Neural cell (in vitro differentiated cells): Measurements from ENCODE around the gene FRMD1. TPM values are rescaled to one million over a fixed set of nuclear protein-coding genes. Genes with fewer than 3 reads are reported as not detected.

ENCODE experiments used
- H2AFZ ChIP-seq: fragments of 200-600, 300-800 bp; sonication (generic), shearing (Covaris generic); 2 replicates; pipeline ENCODE4 v1.6.0; 2014; ENCODE audit warnings: low read depth, mild to moderate bottlenecking, antibody characterized with exemption, low read length, moderate library complexity
- H3F3A ChIP-seq: fragments of 200-600 bp; shearing (Covaris generic); 2 replicates; pipeline ENCODE4 v1.6.1; 2016; ENCODE audit warnings: mild to moderate bottlenecking, moderate library complexity, mixed read lengths, antibody characterized with exemption, low read length; ENCODE audit not compliant: insufficient read depth, poor library complexity, severe bottlenecking
- H3K27ac ChIP-seq: fragments of 200-600, 300-800 bp; sonication (generic), shearing (Covaris generic); 2 replicates; pipeline ENCODE4 v1.5.1; 2014; ENCODE audit warnings: mild to moderate bottlenecking, low read length, moderate library complexity
- H3K27me3 ChIP-seq: fragments of 300-800, 200-600 bp; sonication (generic), shearing (Covaris generic); 2 replicates; pipeline ENCODE4 v1.6.0; 2014; ENCODE audit warnings: mild to moderate bottlenecking, low read depth, low read length, moderate library complexity; ENCODE audit not compliant: insufficient read depth
- H3K36me3 ChIP-seq: fragments of 300-800, 200-600 bp; sonication (generic), shearing (Covaris generic); 2 replicates; pipeline ENCODE4 v1.5.1; 2014; ENCODE audit warnings: mild to moderate bottlenecking, antibody characterized with exemption, low read length, moderate library complexity; ENCODE audit not compliant: insufficient read depth
- H3K4me2 ChIP-seq: fragments of 300-800, 200-600 bp; sonication (generic), shearing (Covaris generic); 2 replicates; pipeline ENCODE4 v1.6.0; 2014; ENCODE audit warnings: mild to moderate bottlenecking, low read length
- H3K4me3 ChIP-seq: fragments of 300-800, 200-600 bp; sonication (generic), shearing (Covaris generic); 2 replicates; pipeline ENCODE4 v1.5.1; 2014; ENCODE audit warnings: mild to moderate bottlenecking, low read length, moderate library complexity
- H3K79me2 ChIP-seq: fragments of 200-600 bp; shearing (Covaris generic); replicated peaks from 2 replicates; pipeline ENCODE4 v1.6.0; 2014; ENCODE audit warnings: mild to moderate bottlenecking, low read length, moderate library complexity; ENCODE audit not compliant: insufficient read depth
- H3K9ac ChIP-seq: fragments of 300-800, 200-600 bp; sonication (generic), shearing (Covaris generic); 2 replicates; pipeline ENCODE4 v1.6.1; 2016; ENCODE audit warnings: mild to moderate bottlenecking, low read length, mixed read lengths
- H3K9me2 ChIP-seq: fragments of 200-600 bp; shearing (Covaris generic); 2 replicates; pipeline ENCODE4 v1.6.1; 2016; ENCODE audit warnings: mild to moderate bottlenecking, low read length, mixed read lengths; ENCODE audit not compliant: insufficient read depth
- H3K9me3 ChIP-seq: fragments of 200-600, 300-800 bp; sonication (generic), shearing (Covaris generic); 2 replicates; pipeline ENCODE4 v1.6.1; 2016; ENCODE audit warnings: mild to moderate bottlenecking, mixed run types, low read length, moderate library complexity, mixed read lengths
- H4K20me1 ChIP-seq: fragments of 200-600 bp; shearing (Covaris generic); 2 replicates; pipeline ENCODE4 v1.6.1; 2016; ENCODE audit warnings: mild to moderate bottlenecking, mixed run types; ENCODE audit not compliant: insufficient read depth
- CTCF ChIP-seq: fragments of 450-650 bp; IDR thresholded peaks from 2 replicates; pipeline ENCODE4 v1.5.1; 2014; ENCODE audit warnings: antibody characterized with exemption, mild to moderate bottlenecking, moderate library complexity; ENCODE audit not compliant: poor library complexity, severe bottlenecking
- EP300 ChIP-seq: fragments of 450-650 bp; conservative IDR thresholded peaks from 2 replicates; pipeline ENCODE4 v1.6.1; 2014; ENCODE audit warnings: antibody characterized with exemption, mild to moderate bottlenecking, moderate library complexity; ENCODE audit not compliant: poor library complexity, severe bottlenecking
- EZH2 ChIP-seq: fragments of 200-600, 300-800 bp; shearing (Covaris generic), sonication (generic); IDR thresholded peaks from 2 replicates; pipeline ENCODE4 v1.6.1; 2014; ENCODE audit warnings: antibody characterized with exemption, low read length, borderline replicate concordance, mild to moderate bottlenecking; ENCODE audit not compliant: insufficient read depth, poor library complexity, severe bottlenecking
- MXI1 ChIP-seq: fragments of 450-650 bp; conservative IDR thresholded peaks from 2 replicates; pipeline ENCODE4 v1.6.1; 2014; ENCODE audit warnings: antibody characterized with exemption, mild to moderate bottlenecking; ENCODE audit not compliant: poor library complexity, severe bottlenecking
- POLR2AphosphoS5 ChIP-seq: IDR thresholded peaks from 2 replicates; pipeline ENCODE4 v1.6.1; 2012
- RAD21 ChIP-seq: fragments of 450-650 bp; conservative IDR thresholded peaks from 2 replicates; pipeline ENCODE4 v1.6.1; 2014; ENCODE audit warnings: antibody characterized with exemption, mild to moderate bottlenecking, moderate library complexity
- REST ChIP-seq: IDR thresholded peaks from 2 replicates; pipeline ENCODE4 v1.6.1; 2012; ENCODE audit warnings: borderline replicate concordance
- SMC3 ChIP-seq: fragments of 450-650 bp; conservative IDR thresholded peaks from 2 replicates; pipeline ENCODE4 v1.6.1; 2014; ENCODE audit warnings: antibody characterized with exemption, mild to moderate bottlenecking, moderate library complexity; ENCODE audit not compliant: poor library complexity
- TAF1 ChIP-seq: IDR thresholded peaks from 2 replicates; pipeline ENCODE4 v1.6.1; 2012; ENCODE audit warnings: low read depth
- polyA plus RNA-seq: library from polyadenylated mRNA; depleted of rRNA; stranded (reverse); fragments of >200 nt; gene quantifications from 2 replicates; pipeline ENCODE4 v1.2.3, GENCODE V29; 2014

Gene FRMD1
- polyA plus RNA-seq, 1 donor from 2014 or later, result not detected

- H3K36me3 ChIP-seq, result no peaks in the 10 kb centered on the region
- no peak overlapping the region for H3K4me3 ChIP-seq
- H3K4me2 ChIP-seq, result no peak overlapping the region
- no peaks in the 10 kb centered on the region for H3F3A ChIP-seq
- H3K27ac ChIP-seq, result no peak overlapping the region
- TF ChIP-seq MXI1 (no peak), RAD21 (no peak), EP300 (no peak), REST (no peak)
- H3K27me3 ChIP-seq, result no peaks in the 10 kb centered on the region
- H3K9me2 ChIP-seq, result no peaks in the 10 kb centered on the region
- no peaks in the 10 kb centered on the region for H3K79me2 ChIP-seq
- no peaks in the 10 kb centered on the region for H3K9me3 ChIP-seq
- no peaks in the 10 kb centered on the region for H4K20me1 ChIP-seq
- H2AFZ ChIP-seq, result no peak overlapping the region
- no peak overlapping the region for H3K9ac ChIP-seq
Measured at GRCh38 chr6:168124158-168124557, 45.1 kb upstream of the FRMD1 start.

GRCh38 chr6:168123165-168123911 lies 44.3 kb upstream of the FRMD1 start:
- Histone ChIP-seq H3K27ac (no peak overlapping the region), H3K4me3 (no peak overlapping the region), H3K4me2 (no peak overlapping the region), H3K9ac (no peak overlapping the region), H3K27me3 (no peaks in the 10 kb centered on the region), H3K9me2 (no peaks in the 10 kb centered on the region), H2AFZ (no peak overlapping the region), H3K9me3 (no peaks in the 10 kb centered on the region), H3K79me2 (no peaks in the 10 kb centered on the region), H3K36me3 (no peaks in the 10 kb centered on the region), H3F3A (no peaks in the 10 kb centered on the region), H4K20me1 (no peaks in the 10 kb centered on the region)
- TF ChIP-seq EP300, result no peak
- no peak for TF ChIP-seq TAF1
- TF ChIP-seq EZH2, result no peak
- TF ChIP-seq SMC3, result no peak
- TF ChIP-seq RAD21, result no peak
- no peak for TF ChIP-seq MXI1
- TF ChIP-seq CTCF, result no peak
- TF ChIP-seq REST, result no peak
- TF ChIP-seq POLR2AphosphoS5, result no peak
